Limb (tissue), 2 donors: ENCODE measurements around the gene CNTN5.
"Not testable (repeated sequence)": the region's sequence is repeated elsewhere in the genome, so short reads cannot be mapped to it uniquely, and the experiment has no call there.

ENCODE experiments used
- DNase-seq, 2 donors: peaks; one replicate each; pipeline ENCODE4 v3.0.0-alpha.2; 2016; ENCODE audit errors: extremely low spot score in 2 of 2

CNTN5 gene

GRCh38 chr11:99739464-99740089 lies 718.8 kb downstream of the CNTN5 start:
- peak in 1 of 2 donors; percentile 57 for DNase-seq

GRCh38 chr11:99742501-99742900 lies 721.8 kb downstream of the CNTN5 start:
- DNase-seq = no peak

GRCh38 chr11:99759787-99760186 lies 739.0 kb downstream of the CNTN5 start:
- no peak for DNase-seq

DNA sequence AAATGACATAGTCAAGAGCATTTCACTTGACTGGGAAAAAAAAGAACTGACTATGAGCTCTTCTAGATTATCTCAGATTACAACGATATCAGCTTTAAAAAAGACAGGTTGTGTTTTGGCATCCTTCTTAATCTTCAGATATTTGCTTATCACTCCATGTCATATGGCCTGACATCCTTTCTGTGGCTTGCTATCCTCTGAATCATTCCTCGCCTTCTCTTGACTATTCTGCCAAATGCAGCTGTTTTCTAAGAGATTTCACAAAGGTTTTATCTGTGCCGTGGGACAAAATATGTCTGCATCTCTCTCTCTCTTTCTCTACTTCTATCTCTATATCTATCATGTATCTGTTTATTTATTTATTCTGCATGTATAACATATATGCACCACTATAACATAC lies 746.1 kb downstream of the CNTN5 start:
- DNase-seq = no peak

- DNase-seq = no peak
Observed at GRCh38 chr11:99773646-99774045, 752.9 kb downstream of the CNTN5 start.

- DNase-seq = no peak
Observed at GRCh38 chr11:99781074-99781473, 760.3 kb downstream of the CNTN5 start.

DNA sequence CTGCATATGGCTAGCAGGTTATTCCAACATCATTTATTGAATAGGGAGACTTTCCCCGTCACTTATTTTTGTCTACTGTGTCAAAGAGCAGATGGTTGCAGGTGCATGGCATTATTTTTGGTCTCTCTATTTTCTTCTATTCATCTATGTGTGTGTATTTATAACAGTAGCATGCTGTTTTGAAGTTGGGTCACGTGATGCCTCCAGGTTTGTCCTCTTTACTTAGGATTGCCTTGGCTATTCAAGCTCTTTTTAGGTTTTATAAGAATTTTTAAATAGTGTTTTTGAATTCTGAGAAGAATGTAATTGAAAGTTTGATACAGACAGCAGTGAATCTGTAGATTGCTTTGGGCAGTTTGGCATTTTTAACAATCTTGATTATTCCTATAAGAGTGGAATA lies 770.6 kb downstream of the CNTN5 start:
- DNase-seq = no peak

- DNase-seq = no peak
Observed at GRCh38 chr11:99795999-99796398, 775.2 kb downstream of the CNTN5 start.

DNA sequence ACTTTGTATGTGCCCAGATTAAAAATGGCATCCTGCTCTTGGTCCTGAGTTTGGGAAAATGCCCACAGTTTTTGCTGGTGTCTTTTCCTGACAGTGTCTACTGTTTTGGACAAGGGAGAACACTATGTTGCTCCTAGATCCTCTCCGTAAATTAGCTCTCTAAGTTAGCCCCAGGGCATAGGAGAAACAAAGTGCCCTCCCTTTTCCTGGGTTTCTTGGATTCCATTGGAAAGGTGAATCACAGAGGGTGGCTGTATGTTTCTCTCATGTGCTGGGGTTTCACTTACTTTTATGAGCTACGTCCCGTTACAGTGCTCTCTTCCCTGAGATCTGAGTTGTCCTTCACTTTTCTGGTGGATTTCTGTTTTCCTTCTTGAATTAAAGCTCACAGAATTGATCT lies 782.8 kb downstream of the CNTN5 start:
- DNase-seq = no peak

- DNase-seq = no peak
Observed at GRCh38 chr11:99812516-99812915, 791.8 kb downstream of the CNTN5 start.

GRCh38 chr11:99814021-99814420 lies 793.3 kb downstream of the CNTN5 start:
- DNase-seq = no peak

GRCh38 chr11:99814738-99815137 lies 794.0 kb downstream of the CNTN5 start:
- no peak for DNase-seq

DNA sequence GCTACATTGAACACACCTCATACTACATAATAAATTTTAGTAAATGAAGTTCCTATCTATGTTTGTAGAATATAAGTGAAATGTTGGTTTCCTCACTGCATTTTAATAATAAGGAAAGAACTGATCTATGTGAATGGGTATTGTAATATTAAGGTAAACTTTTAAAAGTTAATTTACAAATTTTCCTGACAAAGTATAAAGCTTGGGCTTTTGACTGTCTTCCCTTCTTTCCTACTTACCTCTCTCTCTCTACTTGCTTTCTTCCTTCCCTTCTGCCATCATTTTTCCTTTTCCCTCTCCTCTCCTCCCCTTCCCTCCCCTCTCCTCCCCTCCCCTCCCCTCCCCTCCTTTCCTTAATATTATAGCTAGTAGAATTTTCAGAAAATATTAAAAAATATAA lies 798.2 kb downstream of the CNTN5 start:
- DNase-seq = no peak

- DNase-seq = no peak
Observed at GRCh38 chr11:99822846-99823565, 802.3 kb downstream of the CNTN5 start.

- not testable (repeated sequence) for DNase-seq
Observed at GRCh38 chr11:99836739-99837138, 816.0 kb downstream of the CNTN5 start.

GRCh38 chr11:99841885-99842284 lies 821.1 kb downstream of the CNTN5 start:
- DNase-seq = no peak

- no peak for DNase-seq
Observed at GRCh38 chr11:99865951-99866350, 845.2 kb downstream of the CNTN5 start.

- DNase-seq = no peak
Observed at GRCh38 chr11:99881610-99882009, 860.9 kb downstream of the CNTN5 start.

GRCh38 chr11:99884750-99885149 lies 864.0 kb downstream of the CNTN5 start:
- no peak for DNase-seq

GRCh38 chr11:99887481-99887880 lies 866.7 kb downstream of the CNTN5 start:
- no peak for DNase-seq

GRCh38 chr11:99893811-99894210 lies 873.1 kb downstream of the CNTN5 start:
- DNase-seq = no peak

- DNase-seq = no peak
Observed at GRCh38 chr11:99901175-99901574, 880.4 kb downstream of the CNTN5 start.

DNA sequence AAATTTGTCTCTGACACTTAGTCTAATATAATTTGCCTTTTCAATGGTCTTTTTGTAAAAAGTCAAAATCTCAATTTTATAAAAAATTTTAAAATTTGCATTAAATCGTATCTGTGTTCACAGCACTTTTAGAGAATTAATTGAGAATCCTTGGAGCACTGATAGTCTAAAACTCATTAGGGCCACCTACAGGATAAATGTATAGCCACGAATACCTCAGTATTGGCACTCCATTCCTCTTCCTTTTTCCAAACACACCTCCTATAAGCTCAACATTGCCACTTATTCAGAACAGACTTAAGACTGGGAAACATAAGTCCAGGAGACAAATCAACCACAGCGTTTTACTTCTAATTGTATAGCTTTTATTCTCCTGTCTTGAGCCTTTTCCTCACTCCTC lies 890.4 kb downstream of the CNTN5 start:
- DNase-seq = no peak
